DMS153 treated with DMSO at 0.1 percent for 48 hours (cell line): Measurements from ENCODE around the gene TP53TG3.
"Not testable (repeated sequence)": the region's sequence is repeated elsewhere in the genome, so short reads cannot be mapped to it uniquely, and the experiment has no call there.

Experiments
- DNase-seq: peaks from one replicate; lab custom pipeline; 2025; ENCODE audit not compliant: unreplicated experiment; lab: John Stamatoyannopoulos, UW

TP53TG3 gene

GRCh38 chr16:32676065-32676464, at the start of gene TP53TG3:
TSS of gene TP53TG3 (minus strand) at chr16:32676165. CDS start at chr16:32676097, 68 bp downstream.
- DNase-seq = not testable (repeated sequence)

- not testable (repeated sequence) for DNase-seq
Measured at GRCh38 chr16:32650876-32651275, 25.1 kb downstream of the TP53TG3 start.

GRCh38 chr16:32647562-32647961, 28.4 kb downstream of the TP53TG3 start:
- DNase-seq = not testable (repeated sequence)

GRCh38 chr16:32646780-32647179, 29.2 kb downstream of the TP53TG3 start:
- DNase-seq = not testable (repeated sequence)

GRCh38 chr16:32646177-32646576, 29.8 kb downstream of the TP53TG3 start:
- not testable (repeated sequence) for DNase-seq

- not testable (repeated sequence) for DNase-seq
Measured at GRCh38 chr16:32645278-32645908, 30.6 kb downstream of the TP53TG3 start.

GRCh38 chr16:32644715-32645114, 31.2 kb downstream of the TP53TG3 start:
- DNase-seq = not testable (repeated sequence)

- not testable (repeated sequence) for DNase-seq
Measured at GRCh38 chr16:32637614-32638013, 38.4 kb downstream of the TP53TG3 start.

- DNase-seq = not testable (repeated sequence)
Measured at GRCh38 chr16:32632096-32632495, 43.9 kb downstream of the TP53TG3 start.
